Nephron (organoid): ENCODE measurements around the gene KIF22.

Experiments used
- H3K27ac Mint-ChIP-seq, 3 experiments: 2 replicates each; pipeline ENCODE4 v1.8.0; 2020; ENCODE audit warnings: mixed read lengths in 3 of 3, mild to moderate bottlenecking in 2 of 3, moderate library complexity in 1 of 3
- H3K27me3 Mint-ChIP-seq: 2 replicates; pipeline ENCODE4 v1.8.0; 2021; ENCODE audit warnings: low read depth, mild to moderate bottlenecking, moderate library complexity, mixed read lengths
- H3K36me3 Mint-ChIP-seq: 2 replicates; pipeline ENCODE4 v1.8.0; 2020; ENCODE audit warnings: low read depth, mixed read lengths
- H3K4me1 Mint-ChIP-seq: 2 replicates; pipeline ENCODE4 v1.8.0; 2020; ENCODE audit warnings: mixed read lengths
- H3K4me3 Mint-ChIP-seq, 3 experiments: 2 replicates each; pipeline ENCODE4 v1.8.0; 2020; ENCODE audit warnings: mild to moderate bottlenecking in 3 of 3, mixed read lengths in 3 of 3, moderate library complexity in 2 of 3
- H3K9me3 Mint-ChIP-seq: 2 replicates; pipeline ENCODE4 v1.8.0; 2020; ENCODE audit warnings: mixed read lengths
- CTCF ChIP-seq, 3 experiments: fragments of 200-600 bp; sonication (generic); IDR thresholded peaks; one replicate each; pipeline ENCODE4 v1.5.0; 2021; ENCODE audit warnings: antibody characterized with exemption in 3 of 3; ENCODE audit not compliant: unreplicated experiment in 3 of 3

The KIF22 gene

GRCh38 chr16:29818082-29818481, 27.5 kb downstream of the KIF22 start:
- Mint-ChIP-seq H3K27ac (peak overlapping the region in 2 of 3 experiments; percentile 24 to 77), H3K27me3 (no peaks in the 10 kb centered on the region), H3K9me3 (no peaks in the 10 kb centered on the region), H3K36me3 (peaks cover 29% of the 10 kb centered on the region), H3K4me3 (peak overlapping the region; percentile 75 to 88 (median 86)), H3K4me1 (peaks cover 65% of the 10 kb centered on the region)
- no peak for TF ChIP-seq CTCF (IDR thresholded peaks at IDR 0.05; ENCODE audit: unreplicated experiment in 3 of 3)

GRCh38 chr16:29819506-29819905, 29.0 kb downstream of the KIF22 start:
- Mint-ChIP-seq H3K27ac (peak overlapping the region; percentile 55 to 80 (median 73)), H3K4me3 (peak overlapping the region; percentile 75 to 88 (median 84))

GRCh38 chr16:29820271-29820701, 29.7 kb downstream of the KIF22 start, which contains the start of gene MVP:
TSS of gene MVP (plus strand) at chr16:29820462. CDS start at chr16:29830550, 10,088 bp downstream.
- H3K4me3 Mint-ChIP-seq: peak within 1 kb of the TSS; percentile 75 to 88 (median 84)
- peak within 1 kb of the TSS; percentile 55 to 80 (median 73) for H3K27ac Mint-ChIP-seq
- peaks cover 29% of the 10 kb centered on the region for H3K36me3 Mint-ChIP-seq

More at GRCh38 chr16:29819506-29819905, 29.0 kb downstream of the KIF22 start:
- H3K36me3 Mint-ChIP-seq: peaks cover 29% of the 10 kb centered on the region
- H3K4me1 Mint-ChIP-seq: peaks cover 65% of the 10 kb centered on the region
- H3K27me3 Mint-ChIP-seq: no peaks in the 10 kb centered on the region
- TF ChIP-seq CTCF (IDR thresholded peaks at IDR 0.05; ENCODE audit: unreplicated experiment in 3 of 3): no peak
- H3K9me3 Mint-ChIP-seq: no peaks in the 10 kb centered on the region

GRCh38 chr16:29820730-29821642, 30.4 kb downstream of the KIF22 start:
- peak overlapping the region; percentile 55 to 80 (median 73) for H3K27ac Mint-ChIP-seq
- H3K27me3 Mint-ChIP-seq: no peaks in the 10 kb centered on the region
- H3K36me3 Mint-ChIP-seq: peaks cover 29% of the 10 kb centered on the region
- peaks cover 64% of the 10 kb centered on the region for H3K4me1 Mint-ChIP-seq
- peak overlapping the region; percentile 75 to 88 (median 84) for H3K4me3 Mint-ChIP-seq
- TF ChIP-seq CTCF (IDR thresholded peaks at IDR 0.05; ENCODE audit: unreplicated experiment in 3 of 3): no peak
- H3K9me3 Mint-ChIP-seq: no peaks in the 10 kb centered on the region

More at GRCh38 chr16:29820271-29820701, 29.7 kb downstream of the KIF22 start, which contains the start of gene MVP:
- TF ChIP-seq CTCF (IDR thresholded peaks at IDR 0.05; ENCODE audit: unreplicated experiment in 3 of 3): no peak
- no peaks in the 10 kb centered on the region for H3K9me3 Mint-ChIP-seq
- peaks cover 63% of the 10 kb centered on the region for H3K4me1 Mint-ChIP-seq
- H3K27me3 Mint-ChIP-seq: no peaks in the 10 kb centered on the region

GRCh38 chr16:29821643-29822115, 31.1 kb downstream of the KIF22 start:
- Mint-ChIP-seq H3K4me1 (peaks cover 60% of the 10 kb centered on the region), H3K4me3 (peak overlapping the region; percentile 41 to 82 (median 59))
- TF ChIP-seq CTCF (IDR thresholded peaks at IDR 0.05; ENCODE audit: unreplicated experiment in 3 of 3): no peak

More at GRCh38 chr16:29821643-29822115, 31.1 kb downstream of the KIF22 start:
- Mint-ChIP-seq H3K27ac (peak overlapping the region; percentile 43 to 72 (median 67)), H3K36me3 (peaks cover 28% of the 10 kb centered on the region), H3K9me3 (no peaks in the 10 kb centered on the region), H3K27me3 (no peaks in the 10 kb centered on the region)
